Fibroblast of lung (primary cell): Measurements from ENCODE around the gene GREM2. TPM values are rescaled to one million over a fixed set of nuclear protein-coding genes. Genes with fewer than 3 reads are reported as not detected.

ENCODE experiments used
- DNase-seq, 2 donors: peaks; one replicate each; pipeline versions ENCODE4 v3.0.0 to v3.0.0-alpha.2; 2010; ENCODE audit warnings: low read depth in 2 of 2
- H2AFZ ChIP-seq: 2 replicates; pipeline ENCODE4 v1.5.1; 2012; ENCODE audit warnings: low read length, control low read depth, inconsistent platforms
- H3K27ac ChIP-seq: 2 replicates; pipeline ENCODE4 v1.5.1; 2011; ENCODE audit warnings: low read length, control low read depth; ENCODE audit not compliant: insufficient read depth
- H3K27me3 ChIP-seq: 2 replicates; pipeline ENCODE4 v1.5.1; 2011; ENCODE audit warnings: mild to moderate bottlenecking, low read length; ENCODE audit not compliant: control insufficient read depth, insufficient read depth
- H3K36me3 ChIP-seq: 2 replicates; pipeline ENCODE4 v1.5.1; 2011; ENCODE audit warnings: low read length; ENCODE audit not compliant: control insufficient read depth, insufficient read depth
- H3K4me1 ChIP-seq: 2 replicates; pipeline ENCODE4 v1.5.1; 2011; ENCODE audit warnings: low read length; ENCODE audit not compliant: control insufficient read depth, insufficient read depth; ENCODE audit errors: extremely low read depth
- H3K4me2 ChIP-seq: 2 replicates; pipeline ENCODE4 v1.5.1; 2011; ENCODE audit warnings: low read length, control low read depth; ENCODE audit not compliant: insufficient read depth; ENCODE audit errors: extremely low read depth
- H3K4me3 ChIP-seq, 4 experiments: fragments of 200-600 bp in 1 of 4; sonication (generic) in 1 of 4; replicated peaks in 1 of 4; 2 replicates each; pipeline ENCODE4 v1.5.1; 2011 to 2016; ENCODE audit warnings: low read length in 4 of 4, low read depth in 3 of 4, mild to moderate bottlenecking in 3 of 4, control low read depth in 2 of 4, inconsistent platforms in 1 of 4, mixed read lengths in 1 of 4; ENCODE audit not compliant: insufficient read depth in 1 of 4; ENCODE audit errors: control extremely low read depth in 1 of 4
- H3K79me2 ChIP-seq: 2 replicates; pipeline ENCODE4 v1.5.1; 2012; ENCODE audit warnings: mild to moderate bottlenecking, low read length, inconsistent platforms; ENCODE audit not compliant: control insufficient read depth, insufficient read depth
- H3K9ac ChIP-seq: 2 replicates; pipeline ENCODE4 v1.5.1; 2011; ENCODE audit warnings: mild to moderate bottlenecking, low read length, control low read depth; ENCODE audit not compliant: insufficient read depth
- H3K9me3 ChIP-seq: 2 replicates; pipeline ENCODE4 v1.5.1; 2012; ENCODE audit warnings: low read depth, low read length; ENCODE audit not compliant: control insufficient read depth, insufficient read depth
- H4K20me1 ChIP-seq: 2 replicates; pipeline ENCODE4 v1.5.1; 2011; ENCODE audit warnings: low read length; ENCODE audit not compliant: control insufficient read depth, insufficient read depth; ENCODE audit errors: extremely low read depth
- EZH2 ChIP-seq: IDR thresholded peaks from 2 replicates; pipeline ENCODE4 v1.5.1; 2012; ENCODE audit warnings: low read length, control low read depth, mild to moderate bottlenecking; ENCODE audit errors: missing control alignments
- polyA minus RNA-seq: library from RNA; depleted of rRNA, polyadenylated mRNA; stranded (reverse); fragments of >200 nt; gene quantifications from 2 replicates; pipeline ENCODE4 v1.2.3, GENCODE V29; 2011; ENCODE audit warnings: low replicate concordance
- polyA plus RNA-seq, 2 donors: library from polyadenylated mRNA; depleted of rRNA in 1 of 2; stranded (reverse) in 1 of 2; unstranded in 1 of 2; fragments of >200 nt; gene quantifications; 2 replicates each; pipeline ENCODE4 v1.2.1, GENCODE V29; 2011 to 2012; ENCODE audit warnings: missing spikeins in 1 of 2
- total RNA-seq: library from RNA; depleted of rRNA; stranded (reverse); fragments of >200 nt; gene quantifications from 2 replicates; pipeline ENCODE4 v1.2.1, GENCODE V29; 2014
- TF ChIP-seq, protein P1 (sequence below), 2 donors: IDR thresholded peaks in 1 of 2; conservative IDR thresholded peaks in 1 of 2; 1 replicate in 1 of 2; 2 replicates in 1 of 2; pipeline ENCODE4 v1.5.1; 2011 to 2012; ENCODE audit warnings: low read length in 2 of 2, control low read depth in 1 of 2, inconsistent platforms in 1 of 2, low read depth in 1 of 2, mild to moderate bottlenecking in 1 of 2

GREM2 gene
- total RNA-seq = 4.9 and 21.1 TPM in 2 replicates
- polyA plus RNA-seq = 6.9 and 26.1 TPM in 2 replicates
- polyA plus RNA-seq (2012) = 6.9 and 26.9 TPM in 2 replicates
- 2.8 and 7.7 TPM in 2 replicates for polyA minus RNA-seq

DNA sequence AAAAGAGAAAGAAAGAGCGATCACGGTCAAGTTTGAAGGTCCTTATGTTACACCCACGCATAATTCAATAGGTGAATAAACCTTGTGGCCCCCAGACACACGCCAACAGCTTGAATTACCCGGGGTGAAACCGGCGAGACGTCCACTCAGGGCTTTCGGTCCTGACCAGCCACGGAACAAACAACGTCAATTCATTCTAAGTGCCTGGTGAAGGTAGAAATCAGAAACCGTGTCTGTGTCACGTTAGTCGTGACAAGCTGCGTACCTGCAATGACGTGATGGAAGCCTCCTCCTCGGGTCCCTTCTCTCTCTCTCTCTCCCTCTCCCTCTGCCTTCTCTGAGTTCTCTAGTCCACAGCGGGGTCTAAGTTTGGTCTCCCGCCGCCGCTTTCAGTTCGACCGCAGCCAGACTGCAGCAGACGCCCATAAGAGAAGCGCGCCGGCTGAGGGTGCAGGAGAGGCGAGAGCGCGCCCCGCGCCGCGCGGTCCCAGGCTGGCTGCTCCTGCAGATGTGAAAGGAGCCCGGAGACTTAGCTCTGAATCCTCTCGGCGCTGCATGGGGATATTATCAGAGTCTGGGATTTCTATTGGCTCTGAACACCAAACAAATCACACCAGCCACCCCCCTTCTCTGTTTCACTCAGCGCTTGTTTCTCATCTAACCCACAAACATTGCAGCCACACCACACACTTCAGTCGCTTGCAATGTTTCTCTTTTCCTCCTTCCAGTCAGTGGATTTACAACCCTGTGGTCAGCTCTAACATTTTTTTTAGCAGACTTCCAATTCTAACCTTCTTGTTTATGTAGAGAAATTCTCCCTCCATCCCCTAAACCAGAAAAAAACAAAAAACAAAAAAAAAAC is at the start of gene GREM2:
Gene GREM2 (minus strand): TSS at position 537 of the 862 bp plus-strand sequence. CDS start 118,680 bp downstream, outside the sequence.
- no peaks in the 10 kb centered on the region for H3K9me3 ChIP-seq
- peak within 1 kb of the TSS; percentile 57 for H3K27ac ChIP-seq
- TF ChIP-seq, protein P1, sequence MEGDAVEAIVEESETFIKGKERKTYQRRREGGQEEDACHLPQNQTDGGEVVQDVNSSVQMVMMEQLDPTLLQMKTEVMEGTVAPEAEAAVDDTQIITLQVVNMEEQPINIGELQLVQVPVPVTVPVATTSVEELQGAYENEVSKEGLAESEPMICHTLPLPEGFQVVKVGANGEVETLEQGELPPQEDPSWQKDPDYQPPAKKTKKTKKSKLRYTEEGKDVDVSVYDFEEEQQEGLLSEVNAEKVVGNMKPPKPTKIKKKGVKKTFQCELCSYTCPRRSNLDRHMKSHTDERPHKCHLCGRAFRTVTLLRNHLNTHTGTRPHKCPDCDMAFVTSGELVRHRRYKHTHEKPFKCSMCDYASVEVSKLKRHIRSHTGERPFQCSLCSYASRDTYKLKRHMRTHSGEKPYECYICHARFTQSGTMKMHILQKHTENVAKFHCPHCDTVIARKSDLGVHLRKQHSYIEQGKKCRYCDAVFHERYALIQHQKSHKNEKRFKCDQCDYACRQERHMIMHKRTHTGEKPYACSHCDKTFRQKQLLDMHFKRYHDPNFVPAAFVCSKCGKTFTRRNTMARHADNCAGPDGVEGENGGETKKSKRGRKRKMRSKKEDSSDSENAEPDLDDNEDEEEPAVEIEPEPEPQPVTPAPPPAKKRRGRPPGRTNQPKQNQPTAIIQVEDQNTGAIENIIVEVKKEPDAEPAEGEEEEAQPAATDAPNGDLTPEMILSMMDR (conservative IDR thresholded peaks at IDR 0.05 in 1 of 2, IDR thresholded peaks at IDR 0.05 in 1 of 2; ENCODE audit: low read depth in 1 of 2, low read length in 2 of 2) = no peak
- no peak for TF ChIP-seq EZH2
- H2AFZ ChIP-seq = peak within 1 kb of the TSS; percentile 98
- no peaks in the 10 kb centered on the region for H3K36me3 ChIP-seq
- peak within 1 kb of the TSS; percentile 90 for H3K4me2 ChIP-seq
- H3K4me3 ChIP-seq = peak within 1 kb of the TSS; percentile 83 to 98 (median 90)
- H4K20me1 ChIP-seq = no peaks in the 10 kb centered on the region
- H3K9ac ChIP-seq = peak within 1 kb of the TSS; percentile 39
- H3K27me3 ChIP-seq = no peaks in the 10 kb centered on the region
- no peaks in the 10 kb centered on the region for H3K4me1 ChIP-seq
- H3K79me2 ChIP-seq = peaks cover 12% of the 10 kb centered on the region
- DNase-seq = peak; percentile 84 to 97

- Histone ChIP-seq H3K4me2 (peak overlapping the region; percentile 25), H2AFZ (no peak overlapping the region), H3K36me3 (no peaks in the 10 kb centered on the region), H4K20me1 (no peaks in the 10 kb centered on the region), H3K27ac (no peak overlapping the region), H3K79me2 (no peaks in the 10 kb centered on the region), H3K9me3 (no peaks in the 10 kb centered on the region), H3K4me1 (no peaks in the 10 kb centered on the region), H3K27me3 (no peaks in the 10 kb centered on the region), H3K4me3 (no peak overlapping the region), H3K9ac (no peak overlapping the region)
- peak; percentile 12 to 80 for DNase-seq
- no peak for TF ChIP-seq EZH2
Measured at GRCh38 chr1:240658312-240658960, 46.5 kb upstream of the GREM2 start.

DNA sequence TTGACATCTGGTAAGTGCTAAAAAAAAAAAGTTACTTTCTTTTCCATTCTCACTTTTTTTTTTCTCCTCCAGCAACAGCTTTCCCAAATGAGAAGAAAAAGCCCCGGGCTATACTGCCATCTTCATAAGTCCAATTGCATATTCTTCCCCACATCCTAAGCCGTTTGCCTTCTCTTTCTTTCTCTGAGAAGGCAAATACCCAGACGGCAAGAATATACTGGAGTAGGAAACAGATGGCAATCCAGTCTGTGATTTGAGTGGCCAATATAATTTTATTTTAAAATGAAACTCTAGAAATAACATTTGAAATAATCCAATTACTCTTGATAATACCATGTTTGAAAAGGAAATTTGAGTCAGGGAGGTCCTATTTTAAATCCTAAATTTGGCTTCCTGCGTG is 44.6 kb upstream of the GREM2 start:
- Histone ChIP-seq H3K9me3 (no peaks in the 10 kb centered on the region), H3K27me3 (no peaks in the 10 kb centered on the region), H2AFZ (no peak overlapping the region), H3K36me3 (no peaks in the 10 kb centered on the region), H3K4me3 (no peak overlapping the region), H4K20me1 (no peaks in the 10 kb centered on the region), H3K79me2 (no peaks in the 10 kb centered on the region), H3K9ac (no peak overlapping the region), H3K27ac (no peak overlapping the region), H3K4me1 (no peaks in the 10 kb centered on the region), H3K4me2 (no peak overlapping the region)
- no peak for DNase-seq
- TF ChIP-seq, protein P1 (conservative IDR thresholded peaks at IDR 0.05 in 1 of 2, IDR thresholded peaks at IDR 0.05 in 1 of 2; ENCODE audit: low read depth in 1 of 2, low read length in 2 of 2) = no peak
- no peak for TF ChIP-seq EZH2
